Measurements from ENCODE around the gene IVD.

The IVD gene

DNA sequence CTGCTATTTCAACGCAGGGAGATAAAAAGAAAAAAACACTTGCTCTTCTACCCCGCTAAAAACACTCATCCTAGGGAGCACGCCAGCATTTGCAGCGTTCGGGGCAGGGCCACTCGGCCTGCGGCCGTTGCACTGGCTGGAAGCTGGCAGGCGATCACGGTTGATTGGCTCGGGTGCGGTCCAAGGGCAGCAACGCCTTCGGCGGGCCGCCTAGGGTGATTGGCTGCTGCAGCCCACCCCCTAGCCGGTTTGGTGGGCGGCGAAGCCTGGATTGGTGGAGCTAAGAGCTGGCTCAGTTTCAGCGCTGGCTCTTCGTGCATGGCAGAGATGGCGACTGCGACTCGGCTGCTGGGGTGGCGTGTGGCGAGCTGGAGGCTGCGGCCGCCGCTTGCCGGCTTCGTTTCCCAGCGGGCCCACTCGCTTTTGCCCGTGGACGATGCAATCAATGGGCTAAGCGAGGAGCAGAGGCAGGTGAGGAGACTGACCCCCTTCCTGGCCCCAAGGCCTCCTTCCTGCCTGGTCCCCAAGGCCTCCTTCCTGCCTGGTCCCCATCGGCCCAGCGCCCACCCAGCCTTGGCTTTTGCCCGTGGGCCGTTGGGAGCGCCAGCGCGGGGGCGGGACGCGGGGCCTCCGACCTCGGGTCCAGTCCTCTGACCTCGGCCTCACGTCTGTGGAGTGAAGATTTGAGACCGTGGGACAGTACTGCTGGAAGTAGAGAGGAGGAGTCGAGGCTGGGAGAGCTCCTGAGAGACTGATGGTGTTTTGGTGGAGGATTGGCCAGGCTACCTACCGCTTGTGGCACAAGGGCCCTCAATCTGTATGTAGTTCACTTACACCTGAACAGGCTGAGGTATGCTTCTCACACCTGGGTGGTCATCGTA is at the start of gene IVD:
IVD (plus strand) TSS at position 295 of the 881 bp plus-strand sequence; CDS start at position 328, 33 bp downstream.
- in situ Hi-C loops (cut with MboI; ENCODE audit: low sequenced_read_pairs) = no loop called here

DNA sequence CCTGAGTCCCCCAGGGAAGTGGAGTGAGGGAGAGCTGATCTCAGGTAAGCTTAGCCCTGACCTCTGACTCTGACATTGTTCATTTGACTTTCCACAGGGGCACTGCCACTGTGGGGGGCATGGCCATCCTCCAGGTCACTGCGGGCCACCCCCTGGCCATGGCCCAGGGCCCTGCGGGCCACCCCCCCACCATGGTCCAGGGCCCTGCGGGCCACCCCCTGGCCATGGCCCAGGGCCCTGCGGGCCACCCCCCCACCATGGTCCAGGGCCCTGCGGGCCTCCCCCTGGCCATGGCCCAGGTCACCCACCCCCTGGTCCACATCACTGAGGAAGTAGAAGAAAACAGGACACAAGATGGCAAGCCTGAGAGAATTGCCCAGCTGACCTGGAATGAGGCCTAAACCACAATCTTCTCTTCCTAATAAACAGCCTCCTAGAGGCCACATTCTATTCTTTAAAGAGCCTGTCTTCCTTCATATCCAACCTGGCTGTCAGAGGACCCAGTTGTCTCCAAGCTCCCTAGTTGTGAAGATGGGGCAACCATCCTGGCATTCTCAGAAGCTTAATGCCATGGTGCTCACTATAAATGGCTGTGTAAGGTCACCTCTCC is 49.5 kb upstream of the IVD start:
- in situ Hi-C loops (cut with MboI; ENCODE audit: low sequenced_read_pairs) = no loop called here

DNA sequence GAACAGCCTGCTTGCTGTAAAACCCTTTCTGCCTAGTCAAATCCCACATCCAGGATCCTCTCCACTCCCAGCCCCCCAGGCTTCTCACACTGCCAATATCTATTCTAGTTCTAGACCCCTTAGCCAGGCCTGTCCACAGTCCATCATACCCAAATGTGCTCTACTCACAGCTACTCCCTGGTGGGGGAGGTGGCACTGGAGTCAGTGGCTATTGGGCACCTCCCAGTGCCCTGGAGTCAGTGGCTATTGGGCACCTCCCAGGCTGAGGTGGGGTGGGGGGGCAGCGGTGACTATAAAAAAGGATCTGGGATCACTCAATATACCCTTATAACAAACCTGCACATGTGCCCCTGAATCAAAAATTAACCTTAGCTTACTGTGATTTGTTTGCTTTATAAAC is 48.3 kb upstream of the IVD start:
- in situ Hi-C loops (cut with MboI; ENCODE audit: low sequenced_read_pairs) = no loop called here

DNA sequence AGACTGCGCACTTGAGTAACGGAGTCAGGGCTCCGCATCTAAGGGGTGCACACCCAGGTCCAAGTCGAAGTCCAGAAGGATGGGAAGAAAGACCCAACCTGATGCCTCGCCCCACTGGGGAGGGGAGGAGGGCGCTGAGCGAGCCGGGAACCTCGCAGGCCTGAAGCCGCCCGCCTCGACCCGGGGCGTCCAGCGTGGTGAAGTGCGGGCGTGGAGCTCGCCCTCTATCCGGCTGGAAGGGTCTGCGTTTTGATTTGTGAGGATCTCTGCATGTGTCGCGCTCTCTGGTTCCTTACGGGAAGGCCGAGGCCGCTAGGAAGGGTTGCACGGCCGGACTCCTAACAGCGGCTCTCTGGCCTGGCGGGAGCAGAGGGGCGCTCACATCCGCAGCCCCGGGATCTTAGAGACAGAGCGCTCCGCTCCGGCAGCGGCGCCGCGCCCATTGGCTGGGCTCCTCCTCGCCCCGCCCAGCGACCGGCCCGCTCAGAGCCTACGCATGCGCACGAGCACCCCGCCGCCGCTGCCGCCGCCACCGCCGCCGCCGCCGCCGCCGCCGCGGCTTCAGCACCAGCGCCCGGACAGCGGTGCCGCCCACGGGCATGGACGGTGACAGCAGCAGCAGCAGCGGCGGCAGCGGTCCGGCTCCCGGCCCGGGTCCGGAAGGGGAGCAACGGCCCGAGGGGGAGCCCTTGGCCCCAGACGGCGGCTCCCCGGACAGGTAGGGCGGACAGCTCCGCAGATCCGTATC is 47.7 kb upstream of the IVD start, which contains the start of gene DISP2:
DISP2 (plus strand) TSS at position 497 of the 748 bp plus-strand sequence; CDS start at position 600, 103 bp downstream.
- in situ Hi-C loops (cut with MboI; ENCODE audit: low sequenced_read_pairs) = no loop called here

DNA sequence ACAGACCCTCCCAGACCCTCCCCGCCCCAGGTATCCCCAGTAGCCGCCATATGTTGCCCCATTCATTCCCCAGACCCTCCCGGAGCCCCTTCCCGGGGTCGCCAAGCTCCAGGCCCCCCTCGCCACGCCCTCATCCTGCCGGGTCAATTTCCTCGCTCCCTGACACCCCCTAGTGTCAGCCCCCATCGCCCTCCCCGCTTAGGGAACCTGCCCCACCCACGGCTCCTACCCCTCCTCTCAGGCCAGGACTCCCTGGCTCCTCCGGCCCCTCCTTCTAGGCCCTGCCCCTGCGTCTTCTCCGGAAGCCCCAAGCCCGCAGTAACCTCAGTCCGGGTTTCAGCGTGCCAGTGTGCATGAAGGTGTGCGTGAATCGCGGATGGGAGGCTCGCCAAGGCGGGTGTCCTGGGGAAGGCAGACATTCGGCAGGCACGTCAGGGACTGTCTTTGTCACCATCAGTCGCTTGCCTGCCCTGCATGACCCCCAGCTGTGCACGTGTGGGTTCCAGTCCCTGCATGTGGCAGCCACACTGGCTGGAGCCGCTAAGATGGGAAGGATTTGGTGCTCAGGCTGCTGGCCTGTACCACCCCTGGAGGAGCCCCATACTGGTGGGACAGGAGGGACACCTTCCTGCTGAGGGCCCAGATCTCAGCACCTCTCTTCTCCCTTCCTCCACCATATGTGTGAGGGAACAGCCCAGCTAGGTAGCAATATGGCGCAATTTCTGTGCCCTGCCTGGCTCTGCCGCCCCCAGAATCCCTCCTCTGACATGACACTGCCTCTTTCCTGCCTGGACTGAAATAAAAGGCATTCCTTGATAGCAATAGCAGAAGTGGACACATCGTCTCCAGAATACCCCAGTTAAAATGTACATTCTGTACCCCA is 46.9 kb upstream of the IVD start:
- in situ Hi-C loops (cut with MboI; ENCODE audit: low sequenced_read_pairs) = no loop called here

DNA sequence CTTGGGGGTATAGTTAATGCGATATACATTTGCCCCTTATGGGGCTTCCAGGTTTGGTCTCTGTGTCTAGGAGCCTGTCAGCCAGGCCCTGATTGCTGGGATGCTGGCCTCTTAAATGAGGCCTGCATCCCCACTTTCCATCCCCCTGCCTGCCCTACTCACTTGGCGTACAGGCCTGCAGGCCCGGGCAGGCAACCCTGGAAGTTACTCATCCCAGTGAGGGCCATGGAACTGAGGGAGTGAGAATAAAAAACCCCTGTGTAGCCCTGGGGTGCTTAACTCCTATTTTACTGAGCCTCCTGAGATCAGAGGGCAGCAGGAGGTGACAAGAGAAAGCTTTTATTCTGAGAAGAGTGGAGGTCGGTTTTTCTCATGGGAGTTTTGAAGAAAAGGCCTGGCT is 45.6 kb upstream of the IVD start:
- in situ Hi-C loops (cut with MboI; ENCODE audit: low sequenced_read_pairs) = no loop called here

DNA sequence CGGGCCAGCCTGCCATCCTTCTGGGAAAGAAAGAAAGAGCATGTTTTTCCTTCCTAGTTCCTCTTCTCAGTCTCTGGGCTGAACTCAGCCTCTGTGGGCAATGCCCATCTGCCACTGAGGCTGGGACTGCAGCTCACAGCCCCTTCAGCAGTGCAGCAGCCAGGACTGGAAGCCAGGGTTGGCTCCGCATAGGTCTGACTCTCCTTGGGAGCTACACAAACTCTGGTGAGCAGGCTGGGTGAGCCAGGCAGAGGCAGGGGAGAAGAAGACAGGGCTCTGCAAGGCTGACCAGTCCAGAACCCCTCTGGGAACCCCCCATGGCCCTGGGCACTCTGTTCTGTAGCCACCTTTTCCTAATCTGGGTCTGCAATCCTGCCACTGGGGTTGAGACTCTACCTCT is 44.0 kb upstream of the IVD start:
- in situ Hi-C loops (cut with MboI; ENCODE audit: low sequenced_read_pairs) = no loop called here

DNA sequence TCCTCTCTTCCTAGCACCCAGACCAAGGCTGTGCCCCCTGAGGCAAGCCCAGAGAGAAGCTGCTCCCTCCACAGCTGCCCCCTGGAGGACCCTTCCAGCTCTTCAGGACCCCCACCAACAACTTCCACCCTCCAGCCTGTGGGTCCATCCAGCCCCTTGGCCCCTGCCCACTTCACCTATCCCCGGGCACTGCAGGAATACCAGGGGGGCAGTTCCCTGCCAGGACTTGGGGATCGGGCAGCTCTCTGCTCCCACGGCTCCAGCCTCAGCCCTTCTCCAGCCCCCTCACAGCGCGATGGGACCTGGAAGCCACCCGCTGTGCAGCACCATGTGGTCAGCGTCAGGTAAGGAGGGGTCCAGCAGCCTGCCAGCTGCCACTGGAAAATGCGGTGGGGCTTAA is 42.0 kb upstream of the IVD start:
- in situ Hi-C loops (cut with MboI; ENCODE audit: low sequenced_read_pairs) = no loop called here

DNA sequence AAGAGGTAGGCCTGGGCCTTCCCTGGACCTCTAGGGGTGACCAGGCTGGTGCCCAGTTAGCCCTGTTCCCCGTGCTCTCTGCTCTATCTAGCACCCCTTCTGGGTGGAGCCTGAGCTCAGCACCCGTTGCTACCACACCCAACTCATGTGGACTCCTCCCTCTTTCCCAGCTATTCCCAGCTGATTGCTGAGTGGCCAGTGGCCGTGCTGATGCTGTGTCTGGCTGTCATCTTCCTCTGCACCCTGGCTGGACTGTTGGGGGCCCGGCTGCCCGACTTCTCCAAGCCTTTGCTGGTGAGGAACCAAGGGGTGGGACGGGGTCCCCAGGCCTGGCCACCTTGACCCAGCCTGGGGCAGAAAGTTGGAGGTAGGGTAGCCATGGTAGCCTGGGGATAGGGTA is 41.3 kb upstream of the IVD start:
- in situ Hi-C loops (cut with MboI; ENCODE audit: low sequenced_read_pairs) = no loop called here

DNA sequence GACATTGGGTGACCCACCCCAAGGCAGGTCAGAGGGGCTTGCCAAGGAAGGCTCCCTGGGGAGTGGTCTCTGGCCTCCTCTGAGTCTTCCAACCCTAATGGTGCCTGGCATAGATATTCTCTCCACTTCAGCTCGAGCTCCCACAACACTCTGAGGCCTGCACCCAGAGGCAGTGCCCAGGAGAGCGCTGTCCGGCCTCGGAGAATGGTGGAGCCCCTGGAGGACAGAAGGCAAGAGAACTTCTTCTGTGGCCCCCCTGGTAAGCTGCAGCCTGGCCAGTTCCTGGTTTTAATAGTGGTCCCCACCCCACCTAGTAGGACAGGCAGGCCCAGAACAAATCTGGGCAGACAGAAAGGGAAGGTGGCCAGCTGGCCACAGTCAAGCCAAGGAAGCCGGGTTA is 40.6 kb upstream of the IVD start:
- in situ Hi-C loops (cut with MboI; ENCODE audit: low sequenced_read_pairs) = no loop called here

DNA sequence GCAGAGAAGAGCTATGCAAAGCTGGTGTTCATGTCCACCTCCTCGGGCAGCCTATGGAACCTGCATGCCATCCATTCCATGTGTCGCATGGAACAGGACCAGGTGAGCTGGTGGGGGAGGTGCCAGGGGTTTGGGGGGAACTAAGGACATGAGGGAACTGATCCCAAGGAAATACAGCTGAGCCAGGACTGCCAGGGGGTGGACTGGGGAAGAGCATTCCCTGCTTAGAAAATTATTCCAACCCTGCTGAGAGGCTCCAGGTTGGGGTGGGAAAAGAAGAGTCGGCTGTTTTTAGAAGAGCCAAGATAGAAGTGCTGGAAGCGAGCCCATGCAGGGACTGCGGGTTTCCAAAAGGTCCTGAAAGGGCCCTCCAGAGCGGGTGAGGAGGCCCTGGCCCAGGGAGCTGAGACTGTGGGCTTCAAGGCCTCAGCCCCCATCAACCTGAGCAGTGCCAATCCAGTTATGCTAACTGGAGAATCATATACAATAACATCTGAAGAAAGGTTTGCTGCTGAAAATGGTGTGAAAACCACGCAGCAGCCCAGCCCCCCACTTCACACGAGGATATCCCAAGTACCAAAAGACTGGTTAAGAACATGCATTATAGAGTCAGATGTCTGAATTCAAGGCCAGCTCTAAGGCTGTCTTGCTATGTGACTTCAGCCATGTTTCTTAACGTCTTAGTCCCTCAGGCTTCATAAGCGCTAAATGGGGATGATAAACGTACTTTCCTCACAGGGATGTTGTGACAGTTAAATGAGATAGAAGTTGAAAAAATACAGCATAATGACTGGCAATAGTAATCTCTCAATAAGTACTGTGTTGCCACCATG is 39.8 kb upstream of the IVD start:
- in situ Hi-C loops (cut with MboI; ENCODE audit: low sequenced_read_pairs) = no loop called here

DNA sequence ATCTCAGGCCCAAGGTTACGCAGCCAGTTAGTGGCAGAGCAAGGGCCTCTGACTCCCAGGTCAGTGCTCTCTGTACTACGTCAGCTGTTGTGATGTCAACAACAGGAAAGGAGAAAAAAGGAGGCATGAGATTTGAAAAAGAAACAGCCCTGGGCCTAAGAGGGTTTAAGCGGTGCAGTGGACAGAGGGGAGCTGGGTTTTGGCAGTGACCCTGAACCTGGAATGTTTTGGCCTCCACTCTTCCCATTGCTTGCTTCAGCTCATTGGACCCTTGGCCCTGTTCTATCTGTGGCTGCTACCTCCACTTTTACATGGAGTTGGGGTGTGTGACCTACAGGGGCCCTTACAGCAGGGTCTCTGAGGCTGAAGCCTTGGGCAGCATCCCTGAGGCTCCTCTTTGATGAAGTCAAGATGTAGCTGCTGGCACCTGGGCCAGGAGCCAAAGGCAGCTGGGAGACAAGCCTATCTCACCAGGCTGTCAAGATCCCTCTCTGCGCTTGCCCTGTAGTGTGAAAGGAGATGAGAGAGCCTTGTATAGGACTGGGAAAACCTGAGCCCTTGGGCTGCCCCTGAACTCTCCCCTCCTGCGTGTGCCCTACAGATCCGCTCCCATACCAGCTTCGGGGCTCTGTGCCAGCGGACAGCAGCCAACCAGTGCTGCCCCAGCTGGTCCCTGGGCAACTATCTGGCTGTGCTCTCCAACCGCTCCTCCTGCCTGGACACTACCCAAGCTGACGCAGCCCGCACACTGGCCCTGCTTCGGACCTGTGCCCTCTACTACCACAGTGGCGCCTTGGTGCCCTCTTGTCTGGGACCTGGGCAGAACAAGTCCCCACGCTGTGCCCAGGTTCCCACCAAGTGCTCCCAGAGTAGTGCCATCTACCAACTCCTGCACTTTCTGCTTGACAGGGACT is 38.9 kb upstream of the IVD start:
- in situ Hi-C loops (cut with MboI; ENCODE audit: low sequenced_read_pairs) = no loop called here

DNA sequence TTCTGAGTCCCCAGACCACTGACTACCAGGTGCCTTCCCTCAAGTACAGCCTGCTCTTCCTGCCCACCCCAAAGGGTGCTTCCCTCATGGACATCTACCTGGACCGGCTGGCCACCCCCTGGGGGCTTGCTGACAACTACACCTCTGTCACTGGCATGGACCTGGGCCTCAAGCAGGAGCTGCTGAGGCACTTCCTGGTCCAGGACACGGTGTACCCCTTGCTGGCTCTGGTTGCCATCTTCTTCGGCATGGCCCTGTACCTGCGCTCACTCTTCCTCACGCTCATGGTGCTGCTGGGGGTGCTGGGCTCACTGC is 38.3 kb upstream of the IVD start:
- in situ Hi-C loops (cut with MboI; ENCODE audit: low sequenced_read_pairs) = no loop called here

DNA sequence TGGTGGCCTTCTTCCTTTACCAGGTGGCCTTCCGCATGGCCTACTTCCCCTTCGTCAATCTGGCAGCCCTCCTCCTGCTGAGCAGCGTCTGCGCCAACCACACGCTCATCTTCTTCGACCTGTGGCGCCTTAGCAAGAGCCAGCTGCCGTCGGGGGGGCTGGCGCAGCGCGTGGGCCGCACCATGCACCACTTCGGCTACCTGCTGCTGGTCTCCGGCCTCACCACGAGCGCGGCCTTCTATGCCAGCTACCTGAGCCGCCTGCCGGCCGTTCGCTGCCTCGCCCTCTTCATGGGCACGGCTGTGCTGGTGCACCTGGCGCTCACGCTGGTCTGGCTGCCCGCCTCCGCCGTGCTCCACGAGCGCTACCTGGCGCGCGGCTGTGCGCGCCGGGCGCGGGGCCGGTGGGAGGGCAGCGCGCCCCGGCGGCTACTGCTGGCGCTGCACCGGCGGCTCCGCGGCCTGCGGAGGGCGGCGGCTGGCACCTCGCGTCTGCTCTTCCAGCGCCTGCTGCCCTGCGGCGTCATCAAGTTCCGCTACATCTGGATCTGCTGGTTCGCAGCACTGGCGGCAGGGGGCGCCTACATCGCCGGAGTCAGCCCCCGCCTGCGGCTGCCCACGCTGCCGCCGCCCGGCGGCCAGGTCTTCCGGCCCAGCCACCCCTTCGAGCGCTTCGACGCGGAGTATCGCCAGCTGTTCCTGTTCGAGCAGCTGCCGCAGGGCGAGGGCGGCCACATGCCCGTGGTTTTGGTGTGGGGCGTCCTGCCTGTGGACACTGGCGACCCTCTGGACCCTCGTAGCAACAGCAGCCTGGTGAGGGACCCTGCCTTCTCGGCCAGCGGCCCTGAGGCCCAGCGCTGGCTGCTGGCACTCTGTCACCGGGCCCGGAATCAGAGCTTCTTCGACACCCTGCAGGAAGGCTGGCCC is 37.6 kb upstream of the IVD start:
- in situ Hi-C loops (cut with MboI; ENCODE audit: low sequenced_read_pairs) = no loop called here

DNA sequence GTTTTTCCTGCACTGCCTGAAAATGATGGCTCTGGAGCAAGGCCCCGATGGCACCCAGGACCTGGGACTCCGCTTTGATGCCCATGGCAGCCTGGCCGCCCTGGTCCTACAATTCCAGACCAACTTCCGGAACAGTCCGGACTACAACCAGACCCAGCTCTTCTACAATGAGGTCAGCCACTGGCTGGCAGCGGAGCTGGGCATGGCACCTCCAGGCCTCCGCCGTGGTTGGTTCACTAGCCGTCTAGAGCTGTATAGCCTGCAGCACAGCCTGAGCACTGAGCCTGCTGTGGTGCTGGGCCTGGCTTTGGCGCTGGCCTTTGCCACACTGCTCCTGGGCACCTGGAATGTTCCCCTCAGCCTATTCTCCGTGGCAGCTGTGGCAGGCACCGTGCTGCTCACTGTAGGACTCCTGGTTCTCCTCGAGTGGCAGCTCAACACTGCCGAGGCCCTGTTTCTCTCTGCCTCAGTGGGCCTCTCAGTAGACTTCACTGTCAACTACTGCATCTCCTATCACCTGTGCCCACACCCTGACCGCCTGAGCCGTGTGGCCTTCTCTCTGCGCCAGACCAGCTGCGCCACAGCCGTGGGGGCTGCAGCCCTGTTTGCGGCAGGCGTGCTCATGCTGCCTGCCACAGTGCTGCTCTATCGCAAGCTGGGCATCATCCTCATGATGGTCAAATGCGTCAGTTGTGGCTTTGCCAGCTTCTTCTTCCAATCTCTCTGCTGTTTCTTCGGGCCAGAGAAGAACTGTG is 36.7 kb upstream of the IVD start:
- in situ Hi-C loops (cut with MboI; ENCODE audit: low sequenced_read_pairs) = no loop called here

DNA sequence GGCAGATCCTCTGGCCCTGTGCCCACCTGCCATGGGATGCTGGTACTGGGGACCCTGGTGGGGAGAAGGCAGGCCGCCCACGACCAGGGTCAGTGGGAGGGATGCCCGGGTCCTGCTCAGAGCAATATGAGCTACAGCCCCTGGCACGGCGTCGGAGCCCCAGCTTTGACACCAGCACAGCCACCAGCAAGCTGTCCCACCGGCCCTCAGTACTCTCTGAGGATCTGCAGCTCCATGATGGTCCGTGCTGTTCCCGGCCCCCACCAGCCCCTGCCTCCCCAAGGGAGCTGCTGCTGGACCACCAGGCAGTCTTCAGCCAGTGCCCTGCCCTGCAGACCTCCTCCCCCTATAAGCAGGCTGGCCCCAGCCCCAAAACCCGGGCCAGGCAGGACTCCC is 36.1 kb upstream of the IVD start:
- in situ Hi-C loops (cut with MboI; ENCODE audit: low sequenced_read_pairs) = no loop called here

DNA sequence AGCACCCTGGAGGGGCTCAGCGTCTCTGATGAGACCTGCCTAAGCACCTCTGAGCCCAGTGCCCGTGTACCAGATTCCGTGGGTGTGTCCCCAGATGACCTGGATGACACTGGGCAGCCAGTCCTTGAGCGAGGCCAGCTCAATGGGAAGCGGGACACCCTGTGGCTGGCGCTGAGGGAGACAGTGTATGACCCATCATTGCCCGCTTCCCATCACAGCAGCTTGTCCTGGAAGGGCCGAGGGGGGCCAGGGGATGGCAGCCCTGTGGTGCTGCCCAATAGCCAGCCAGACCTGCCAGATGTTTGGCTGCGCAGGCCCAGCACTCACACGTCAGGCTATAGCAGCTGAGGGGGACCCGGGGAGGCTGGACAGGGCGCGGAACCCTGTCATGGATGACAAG is 35.6 kb upstream of the IVD start:
- in situ Hi-C loops (cut with MboI; ENCODE audit: low sequenced_read_pairs) = no loop called here

Measured in HL-60/S4 treated with phorbol 12-myristate 13-acetate at 8.2 ng/mL for 4 days and 3 days (cell line).